ENCODE measurements around the gene PIP5K1B.

DNA sequence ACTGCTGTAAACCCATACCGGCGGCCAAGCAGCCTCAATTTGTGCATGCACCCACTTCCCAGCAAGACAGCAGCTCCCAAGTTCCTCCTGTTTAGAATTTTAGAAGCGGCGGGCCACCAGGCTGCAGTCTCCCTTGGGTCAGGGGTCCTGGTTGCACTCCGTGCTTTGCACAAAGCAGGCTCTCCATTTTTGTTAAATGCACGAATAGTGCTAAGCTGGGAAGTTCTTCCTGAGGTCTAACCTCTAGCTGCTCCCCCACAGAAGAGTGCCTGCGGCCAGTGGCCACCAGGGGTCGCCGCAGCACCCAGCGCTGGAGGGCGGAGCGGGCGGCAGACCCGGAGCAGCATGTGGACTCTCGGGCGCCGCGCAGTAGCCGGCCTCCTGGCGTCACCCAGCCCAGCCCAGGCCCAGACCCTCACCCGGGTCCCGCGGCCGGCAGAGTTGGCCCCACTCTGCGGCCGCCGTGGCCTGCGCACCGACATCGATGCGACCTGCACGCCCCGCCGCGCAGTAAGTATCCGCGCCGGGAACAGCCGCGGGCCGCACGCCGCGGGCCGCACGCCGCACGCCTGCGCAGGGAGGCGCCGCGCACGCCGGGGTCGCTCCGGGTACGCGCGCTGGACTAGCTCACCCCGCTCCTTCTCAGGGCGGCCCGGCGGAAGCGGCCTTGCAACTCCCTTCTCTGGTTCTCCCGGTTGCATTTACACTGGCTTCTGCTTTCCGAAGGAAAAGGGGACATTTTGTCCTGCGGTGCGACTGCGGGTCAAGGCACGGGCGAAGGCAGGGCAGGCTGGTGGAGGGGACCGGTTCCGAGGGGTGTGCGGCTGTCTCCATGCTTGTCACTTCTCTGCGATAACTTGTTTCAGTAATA is 330.6 kb downstream of the PIP5K1B start, which contains the start of gene FXN:
- TF ChIP-seq POLR2A (IDR thresholded peaks at IDR 0.05; ENCODE audit: low read depth, low read length) (peak; percentile 78; the same call in 1 of the 2 replicates), TAF1 (IDR thresholded peaks at IDR 0.05; ENCODE audit: borderline replicate concordance, low read depth, low read length) (no peak), POLR2AphosphoS5 (IDR thresholded peaks at IDR 0.05; ENCODE audit: low read depth, low read length) (no peak)
